AG09319 (cell line): ENCODE data around the gene SSBP3.

Source experiments
- DNase-seq: peaks from one replicate; pipeline ENCODE4 v3.0.0-alpha.2; 2010; ENCODE audit warnings: low read depth; ENCODE audit errors: extremely low read depth
- CTCF ChIP-seq: IDR thresholded peaks from 2 replicates; pipeline ENCODE4 v1.5.1; 2011; ENCODE audit warnings: low read depth, mild to moderate bottlenecking, inconsistent platforms, low read length, moderate library complexity

SSBP3 gene

GRCh38 chr1:54325703-54326461, 80.3 kb downstream of the SSBP3 start:
- TF ChIP-seq CTCF, result no peak
- no peak for DNase-seq

- no peak for DNase-seq
- TF ChIP-seq CTCF, result no peak
These were observed 80.9 kb downstream of the SSBP3 start for GRCh38 chr1:54325284-54325683.

- no peak for TF ChIP-seq CTCF
- DNase-seq, result no peak
These were observed 81.7 kb downstream of the SSBP3 start for GRCh38 chr1:54324251-54325140.

- TF ChIP-seq CTCF, result no peak
- no peak for DNase-seq
These were observed 82.3 kb downstream of the SSBP3 start for GRCh38 chr1:54323921-54324250.

- no peak for TF ChIP-seq CTCF
- no peak for DNase-seq
These were observed 82.9 kb downstream of the SSBP3 start for GRCh38 chr1:54323324-54323739.

- no peak for TF ChIP-seq CTCF
- DNase-seq, result no peak
These were observed 87.9 kb downstream of the SSBP3 start for GRCh38 chr1:54318246-54318814.

GRCh38 chr1:54317084-54317483, 89.1 kb downstream of the SSBP3 start:
- TF ChIP-seq CTCF, result no peak
- DNase-seq, result no peak
